Right lobe of liver (tissue), 4 donors: ENCODE results near the gene MAIP1.

ENCODE experiments used
- POLR2A ChIP-seq: fragments of 450-650 bp; IDR thresholded peaks from one replicate; pipeline ENCODE4 v1.6.1; 2017; ENCODE audit warnings: antibody characterized with exemption, mild to moderate bottlenecking
- TF ChIP-seq, protein P1 (sequence below), 4 donors: fragments of 200-600 bp in 3 of 4; fragments of 450-650 bp in 1 of 4; IDR thresholded peaks; one replicate each; pipeline versions ENCODE4 v1.5.1 to v1.8.0; 2016 to 2022; ENCODE audit warnings: antibody characterized with exemption in 4 of 4, mild to moderate bottlenecking in 2 of 4
- donor health status: DM: no; HTN: no; CAD: no.
- donor health status: DM: no; HTN: no; CAD: no.
- donor health status: DM: no; HTN: yes; CAD: no.

DNA sequence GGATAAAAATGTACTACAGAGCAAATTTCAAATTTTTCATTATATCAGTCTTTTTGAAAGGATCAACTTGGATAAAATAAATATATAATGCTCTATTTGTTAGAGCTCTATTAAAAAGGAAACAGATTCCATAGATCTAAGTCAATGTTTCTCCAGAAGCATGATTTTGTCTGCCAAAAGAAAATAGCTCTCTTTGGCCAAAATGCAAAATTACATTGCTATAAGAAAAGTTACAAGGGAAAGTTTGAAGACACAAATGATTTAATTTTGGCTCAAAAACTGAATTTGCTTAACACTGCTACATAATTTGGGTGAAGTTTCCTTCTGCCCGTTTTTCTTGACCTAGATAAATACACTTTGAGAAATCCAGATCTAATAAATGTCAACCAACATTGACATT, 28.6 kb upstream of the MAIP1 start:
- TF ChIP-seq, protein P1, sequence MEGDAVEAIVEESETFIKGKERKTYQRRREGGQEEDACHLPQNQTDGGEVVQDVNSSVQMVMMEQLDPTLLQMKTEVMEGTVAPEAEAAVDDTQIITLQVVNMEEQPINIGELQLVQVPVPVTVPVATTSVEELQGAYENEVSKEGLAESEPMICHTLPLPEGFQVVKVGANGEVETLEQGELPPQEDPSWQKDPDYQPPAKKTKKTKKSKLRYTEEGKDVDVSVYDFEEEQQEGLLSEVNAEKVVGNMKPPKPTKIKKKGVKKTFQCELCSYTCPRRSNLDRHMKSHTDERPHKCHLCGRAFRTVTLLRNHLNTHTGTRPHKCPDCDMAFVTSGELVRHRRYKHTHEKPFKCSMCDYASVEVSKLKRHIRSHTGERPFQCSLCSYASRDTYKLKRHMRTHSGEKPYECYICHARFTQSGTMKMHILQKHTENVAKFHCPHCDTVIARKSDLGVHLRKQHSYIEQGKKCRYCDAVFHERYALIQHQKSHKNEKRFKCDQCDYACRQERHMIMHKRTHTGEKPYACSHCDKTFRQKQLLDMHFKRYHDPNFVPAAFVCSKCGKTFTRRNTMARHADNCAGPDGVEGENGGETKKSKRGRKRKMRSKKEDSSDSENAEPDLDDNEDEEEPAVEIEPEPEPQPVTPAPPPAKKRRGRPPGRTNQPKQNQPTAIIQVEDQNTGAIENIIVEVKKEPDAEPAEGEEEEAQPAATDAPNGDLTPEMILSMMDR (IDR thresholded peaks at IDR 0.05) = no peak
- no peak for TF ChIP-seq POLR2A
